Measurements from ENCODE around the gene PIGQ.

DNA sequence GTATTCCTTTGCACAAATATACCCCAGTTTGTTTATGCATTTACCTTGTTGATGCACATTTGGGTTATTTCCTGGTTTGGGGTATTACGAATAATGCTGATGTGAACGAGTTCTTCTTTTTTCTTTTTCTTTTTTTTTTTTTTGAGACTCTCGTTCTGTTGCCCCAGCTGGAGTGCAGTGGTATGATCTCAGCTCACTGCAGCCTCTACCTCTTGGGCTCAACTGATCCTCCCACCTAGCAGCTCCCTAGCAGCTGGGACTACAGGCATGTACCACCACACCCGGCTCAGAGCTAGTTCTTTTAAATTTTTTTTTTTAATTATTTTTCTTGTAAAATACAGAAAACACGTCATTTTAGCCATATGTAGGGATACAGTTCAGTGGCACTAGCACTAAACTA, 34.2 kb downstream of the PIGQ start:
- TF ChIP-seq CTCF (IDR thresholded peaks at IDR 0.05; ENCODE audit: low read depth, low read length), result no peak
- TF ChIP-seq EZH2phosphoT487 (IDR thresholded peaks at IDR 0.05; ENCODE audit: low read depth), result no peak
